NT2/D1 (cell line): ENCODE measurements around the gene NUPR2.
"Not testable (repeated sequence)": the region's sequence is repeated elsewhere in the genome, so short reads cannot be mapped to it uniquely, and the experiment has no call there.

ENCODE experiments used
- SUZ12 ChIP-seq: IDR thresholded peaks from 2 replicates; pipeline ENCODE4 v1.6.1; 2011; ENCODE audit not compliant: insufficient read length, insufficient read depth; ENCODE audit errors: extremely low read depth
- YY1 ChIP-seq: IDR thresholded peaks from 2 replicates; pipeline ENCODE4 v1.6.1; 2011; ENCODE audit not compliant: insufficient read length, insufficient read depth
- ZNF274 ChIP-seq: IDR thresholded peaks from 2 replicates; pipeline ENCODE4 v1.6.1; 2011; ENCODE audit warnings: mild to moderate bottlenecking, low read depth, low read length

DNA sequence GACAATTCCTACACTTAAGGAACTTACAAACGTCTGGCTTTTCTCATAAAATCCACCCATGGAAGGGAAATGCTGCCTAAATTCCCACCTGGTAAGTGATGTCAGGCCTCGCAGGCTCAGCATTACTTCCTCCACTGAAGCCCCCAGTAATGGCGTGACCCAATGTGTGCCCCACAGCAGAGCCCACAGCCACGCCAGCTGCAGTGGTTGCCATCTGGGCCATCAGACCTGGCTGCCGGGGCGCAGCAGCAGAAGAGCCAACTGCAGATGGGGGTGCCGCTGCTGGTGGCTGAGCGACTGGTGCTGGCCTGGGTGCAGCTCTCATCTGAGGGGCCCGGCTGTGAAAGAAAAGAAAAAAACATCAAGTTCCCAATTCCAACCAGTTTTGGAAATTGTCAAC, 12.1 kb downstream of the NUPR2 start:
- not testable (repeated sequence) for TF ChIP-seq ZNF274, YY1, SUZ12
